NT2/D1 (cell line): ENCODE measurements around the gene SLC36A4.
"Not testable (repeated sequence)": the region's sequence is repeated elsewhere in the genome, so short reads cannot be mapped to it uniquely, and the experiment has no call there.

Experiments
- DNase-seq: peaks from one replicate; pipeline ENCODE4 v3.0.0-alpha.2; 2011; ENCODE audit warnings: low read depth, low spot score
- H3K27me3 ChIP-seq: 2 replicates; pipeline ENCODE4 v1.6.0; 2011; ENCODE audit warnings: mild to moderate bottlenecking; ENCODE audit not compliant: insufficient read length, insufficient read depth
- H3K36me3 ChIP-seq: 2 replicates; pipeline ENCODE4 v1.6.1; 2011; ENCODE audit warnings: mild to moderate bottlenecking, low read length, mixed read lengths; ENCODE audit not compliant: insufficient read depth, insufficient read length
- H3K4me1 ChIP-seq: 2 replicates; pipeline ENCODE4 v1.5.1; 2011; ENCODE audit not compliant: insufficient read depth, insufficient read length
- H3K4me3 ChIP-seq: 2 replicates; pipeline ENCODE4 v1.5.1; 2011; ENCODE audit warnings: low read depth; ENCODE audit not compliant: insufficient read length
- H3K9ac ChIP-seq: 2 replicates; pipeline ENCODE4 v1.6.0; 2011; ENCODE audit warnings: low read depth; ENCODE audit not compliant: insufficient read length
- H3K9me3 ChIP-seq: 2 replicates; pipeline ENCODE4 v1.5.1; 2011; ENCODE audit warnings: mild to moderate bottlenecking, low read length; ENCODE audit not compliant: insufficient read depth
- SUZ12 ChIP-seq: IDR thresholded peaks from 2 replicates; pipeline ENCODE4 v1.6.1; 2011; ENCODE audit not compliant: insufficient read length, insufficient read depth; ENCODE audit errors: extremely low read depth
- YY1 ChIP-seq: IDR thresholded peaks from 2 replicates; pipeline ENCODE4 v1.6.1; 2011; ENCODE audit not compliant: insufficient read length, insufficient read depth
- ZNF274 ChIP-seq: IDR thresholded peaks from 2 replicates; pipeline ENCODE4 v1.6.1; 2011; ENCODE audit warnings: mild to moderate bottlenecking, low read depth, low read length

The SLC36A4 gene

GRCh38 chr11:93192163-93192562, 5.6 kb downstream of the SLC36A4 start:
- H3K9me3 ChIP-seq = peaks cover 4% of the 10 kb centered on the region; the same call in 1 of the 2 replicates
- peak; percentile 44 for DNase-seq
- H3K36me3 ChIP-seq = no peaks in the 10 kb centered on the region
- no peaks in the 10 kb centered on the region for H3K4me1 ChIP-seq
- no peaks in the 10 kb centered on the region for H3K27me3 ChIP-seq
- TF ChIP-seq ZNF274 (no peak), SUZ12 (no peak), YY1 (no peak)
- no peak overlapping the region for H3K9ac ChIP-seq
- H3K4me3 ChIP-seq = no peak overlapping the region

- Histone ChIP-seq H3K4me3 (no peak overlapping the region), H3K4me1 (no peaks in the 10 kb centered on the region), H3K9me3 (peaks cover 4% of the 10 kb centered on the region; the same call in 1 of the 2 replicates), H3K9ac (no peak overlapping the region), H3K36me3 (peaks cover 9% of the 10 kb centered on the region), H3K27me3 (no peaks in the 10 kb centered on the region)
- TF ChIP-seq SUZ12 (no peak), YY1 (no peak), ZNF274 (no peak)
- DNase-seq = no peak
Observed at GRCh38 chr11:93189462-93189861, 8.3 kb downstream of the SLC36A4 start.

DNA sequence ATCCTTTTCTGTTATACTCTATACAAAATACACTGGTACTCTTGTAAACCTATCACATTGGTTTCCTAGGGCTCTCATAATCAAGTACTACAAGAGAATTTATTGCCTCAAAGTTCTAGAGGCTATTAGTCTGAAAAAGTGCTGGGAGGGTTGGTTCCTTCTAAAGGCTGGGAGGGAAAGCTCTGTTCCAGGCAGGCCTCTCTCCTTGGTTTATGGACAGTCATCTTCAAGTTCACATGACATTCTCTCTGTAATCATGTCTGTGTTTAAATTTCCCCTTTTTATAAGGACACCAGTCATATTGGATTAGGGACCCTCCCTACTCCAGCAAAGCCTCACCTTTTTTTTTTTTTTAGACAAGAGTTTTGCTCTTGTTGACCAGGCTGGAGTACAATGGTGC, 9.1 kb downstream of the SLC36A4 start:
- no peaks in the 10 kb centered on the region for H3K4me1 ChIP-seq
- TF ChIP-seq SUZ12 (no peak), YY1 (no peak), ZNF274 (no peak)
- H3K36me3 ChIP-seq = peaks cover 12% of the 10 kb centered on the region
- DNase-seq = no peak
- peaks cover 4% of the 10 kb centered on the region; the same call in 1 of the 2 replicates for H3K9me3 ChIP-seq
- H3K27me3 ChIP-seq = no peaks in the 10 kb centered on the region
- no peak overlapping the region for H3K9ac ChIP-seq
- no peak overlapping the region for H3K4me3 ChIP-seq

GRCh38 chr11:93187290-93187689, 10.5 kb downstream of the SLC36A4 start:
- DNase-seq = no peak
- Histone ChIP-seq H3K4me1 (no peaks in the 10 kb centered on the region), H3K9me3 (peaks cover 4% of the 10 kb centered on the region; the same call in 1 of the 2 replicates), H3K36me3 (peaks cover 12% of the 10 kb centered on the region), H3K4me3 (no peak overlapping the region), H3K9ac (no peak overlapping the region), H3K27me3 (no peaks in the 10 kb centered on the region)
- TF ChIP-seq ZNF274 (no peak), SUZ12 (no peak), YY1 (no peak)

- H3K4me1 ChIP-seq, H3K27me3 ChIP-seq, DNase-seq, H3K4me3 ChIP-seq, H3K9ac ChIP-seq: not testable (repeated sequence)
- peaks cover 34% of the 10 kb centered on the region for H3K36me3 ChIP-seq
- peaks cover 16% of the 10 kb centered on the region; the same call in 1 of the 2 replicates for H3K9me3 ChIP-seq
Observed at GRCh38 chr11:93177891-93178290, 19.9 kb downstream of the SLC36A4 start.

DNA sequence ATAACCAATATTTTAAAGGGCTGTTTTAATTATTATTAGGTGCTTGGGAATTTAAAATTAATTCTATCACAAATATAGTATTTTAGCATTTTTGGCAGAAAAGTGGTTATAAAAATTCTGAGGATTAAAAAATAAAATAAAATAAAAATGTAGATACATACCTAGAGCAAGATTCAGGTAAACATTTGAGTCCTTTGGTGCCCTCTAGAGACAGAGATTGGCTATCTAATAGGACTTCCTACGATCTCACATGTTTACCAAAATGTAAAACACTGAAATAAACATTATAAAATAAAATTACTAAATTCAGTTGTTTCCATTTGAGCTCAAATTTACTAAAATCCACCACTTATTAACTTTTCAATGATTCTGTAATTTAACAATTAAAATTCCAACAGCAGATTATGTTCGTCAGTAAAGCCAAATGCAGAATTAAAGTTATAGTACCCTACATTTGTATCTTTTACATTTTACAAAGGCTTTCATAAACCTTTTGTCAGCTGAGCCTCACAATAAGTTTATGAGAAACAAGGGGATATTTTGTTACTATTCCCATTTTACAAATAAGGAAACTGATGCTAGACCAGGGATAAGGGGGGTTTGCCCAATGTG, 27.7 kb downstream of the SLC36A4 start:
- no peak overlapping the region for H3K4me3 ChIP-seq
- no peaks in the 10 kb centered on the region for H3K9me3 ChIP-seq
- DNase-seq = peak; percentile 15
- TF ChIP-seq YY1 = no peak
- no peak for TF ChIP-seq SUZ12
- no peak for TF ChIP-seq ZNF274
- H3K4me1 ChIP-seq = no peaks in the 10 kb centered on the region
- no peak overlapping the region for H3K9ac ChIP-seq
- H3K36me3 ChIP-seq = peaks cover 20% of the 10 kb centered on the region
- H3K27me3 ChIP-seq = no peaks in the 10 kb centered on the region

GRCh38 chr11:93169143-93169542, 28.6 kb downstream of the SLC36A4 start:
- TF ChIP-seq SUZ12 (no peak), ZNF274 (no peak), YY1 (no peak)
- Histone ChIP-seq H3K27me3 (no peaks in the 10 kb centered on the region), H3K9me3 (no peaks in the 10 kb centered on the region), H3K4me1 (no peaks in the 10 kb centered on the region), H3K9ac (no peak overlapping the region), H3K4me3 (no peak overlapping the region), H3K36me3 (peaks cover 27% of the 10 kb centered on the region)
- no peak for DNase-seq
